GM12872 (cell line): Measurements from ENCODE around the gene VPS11.

ENCODE experiments used
- TF ChIP-seq, protein P1 (sequence below): IDR thresholded peaks from 3 replicates; pipeline ENCODE4 v1.5.1; 2011; ENCODE audit warnings: low read depth, mild to moderate bottlenecking, low read length, moderate library complexity; ENCODE audit not compliant: insufficient read depth

VPS11 gene

DNA sequence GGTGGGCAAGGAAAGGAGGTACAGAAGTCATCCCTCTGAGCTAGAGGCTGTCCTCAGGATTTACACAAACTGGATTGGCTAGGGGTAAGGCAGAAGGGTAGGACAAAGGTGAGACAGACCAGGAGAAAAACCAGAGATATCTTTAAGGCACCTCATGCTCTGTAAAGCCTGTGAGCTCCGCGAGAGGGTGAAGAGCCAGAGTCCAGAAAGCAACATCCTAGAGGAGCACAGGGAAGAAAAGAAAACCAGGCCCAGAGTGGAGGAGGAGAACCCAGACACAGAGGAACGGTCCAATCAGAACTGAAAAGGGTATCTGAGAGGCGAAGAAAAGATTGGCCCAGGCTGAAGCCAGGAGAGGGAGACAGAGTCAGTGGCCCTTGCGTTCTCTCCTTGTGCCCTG is 42.1 kb upstream of the VPS11 start:
- TF ChIP-seq, protein P1, sequence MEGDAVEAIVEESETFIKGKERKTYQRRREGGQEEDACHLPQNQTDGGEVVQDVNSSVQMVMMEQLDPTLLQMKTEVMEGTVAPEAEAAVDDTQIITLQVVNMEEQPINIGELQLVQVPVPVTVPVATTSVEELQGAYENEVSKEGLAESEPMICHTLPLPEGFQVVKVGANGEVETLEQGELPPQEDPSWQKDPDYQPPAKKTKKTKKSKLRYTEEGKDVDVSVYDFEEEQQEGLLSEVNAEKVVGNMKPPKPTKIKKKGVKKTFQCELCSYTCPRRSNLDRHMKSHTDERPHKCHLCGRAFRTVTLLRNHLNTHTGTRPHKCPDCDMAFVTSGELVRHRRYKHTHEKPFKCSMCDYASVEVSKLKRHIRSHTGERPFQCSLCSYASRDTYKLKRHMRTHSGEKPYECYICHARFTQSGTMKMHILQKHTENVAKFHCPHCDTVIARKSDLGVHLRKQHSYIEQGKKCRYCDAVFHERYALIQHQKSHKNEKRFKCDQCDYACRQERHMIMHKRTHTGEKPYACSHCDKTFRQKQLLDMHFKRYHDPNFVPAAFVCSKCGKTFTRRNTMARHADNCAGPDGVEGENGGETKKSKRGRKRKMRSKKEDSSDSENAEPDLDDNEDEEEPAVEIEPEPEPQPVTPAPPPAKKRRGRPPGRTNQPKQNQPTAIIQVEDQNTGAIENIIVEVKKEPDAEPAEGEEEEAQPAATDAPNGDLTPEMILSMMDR, result no peak

DNA sequence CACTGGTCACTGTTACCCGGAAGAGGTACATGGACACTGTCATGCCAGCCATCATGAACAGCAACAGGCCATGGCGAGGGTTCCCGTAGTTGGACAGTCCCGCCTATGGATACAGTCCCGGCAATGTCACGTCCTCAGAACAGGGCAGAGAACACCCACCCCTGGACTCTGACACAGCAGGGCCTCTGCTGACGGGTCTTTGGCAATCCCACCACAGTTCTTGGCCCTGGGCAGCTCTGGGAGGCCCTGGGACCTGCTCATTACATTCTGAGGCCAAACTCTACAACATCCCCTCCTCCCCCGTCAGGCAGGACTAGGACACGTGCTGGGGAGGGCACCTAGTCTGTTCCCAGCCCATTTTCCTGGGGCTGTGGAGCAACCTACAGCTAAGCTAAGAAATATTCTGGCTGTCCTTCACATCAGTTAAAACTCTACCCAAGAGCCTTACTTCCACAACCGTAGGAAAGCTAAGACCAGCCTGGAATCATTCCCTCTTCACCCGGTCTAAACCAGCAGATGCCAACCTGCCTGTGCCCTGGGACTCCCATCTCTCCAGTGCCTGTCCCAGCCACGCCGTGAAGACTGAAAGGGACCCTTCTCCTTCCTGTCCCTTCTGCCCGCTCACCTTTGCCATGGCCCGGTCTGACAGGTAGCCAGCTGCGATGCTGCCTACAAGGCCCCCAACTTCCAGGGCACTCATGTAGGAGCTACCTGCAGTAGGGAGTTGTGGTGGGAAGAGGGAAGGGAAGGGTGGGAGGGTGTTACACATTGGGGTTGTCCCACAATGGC is 41.4 kb upstream of the VPS11 start:
- TF ChIP-seq, protein P1, result no peak

DNA sequence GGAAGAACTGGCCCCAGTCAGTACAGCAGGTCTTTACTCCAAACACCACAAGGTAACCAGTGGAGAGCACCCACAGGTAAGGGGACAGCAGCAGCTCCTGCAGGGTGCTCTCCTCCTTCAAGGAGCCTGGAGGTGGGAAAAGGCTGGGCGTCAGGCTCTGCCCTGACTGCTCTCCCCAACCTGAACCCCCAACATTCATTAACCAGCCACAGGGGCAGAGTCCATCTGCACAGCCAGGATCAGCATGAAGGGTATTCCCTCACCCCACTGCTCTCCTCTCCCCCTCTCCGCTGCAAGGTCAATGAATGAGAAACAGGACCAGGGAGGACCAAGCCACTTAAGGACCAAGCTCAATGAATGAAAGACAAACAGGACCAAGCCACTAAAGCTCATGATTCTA is 40.6 kb upstream of the VPS11 start:
- TF ChIP-seq, protein P1, result no peak

DNA sequence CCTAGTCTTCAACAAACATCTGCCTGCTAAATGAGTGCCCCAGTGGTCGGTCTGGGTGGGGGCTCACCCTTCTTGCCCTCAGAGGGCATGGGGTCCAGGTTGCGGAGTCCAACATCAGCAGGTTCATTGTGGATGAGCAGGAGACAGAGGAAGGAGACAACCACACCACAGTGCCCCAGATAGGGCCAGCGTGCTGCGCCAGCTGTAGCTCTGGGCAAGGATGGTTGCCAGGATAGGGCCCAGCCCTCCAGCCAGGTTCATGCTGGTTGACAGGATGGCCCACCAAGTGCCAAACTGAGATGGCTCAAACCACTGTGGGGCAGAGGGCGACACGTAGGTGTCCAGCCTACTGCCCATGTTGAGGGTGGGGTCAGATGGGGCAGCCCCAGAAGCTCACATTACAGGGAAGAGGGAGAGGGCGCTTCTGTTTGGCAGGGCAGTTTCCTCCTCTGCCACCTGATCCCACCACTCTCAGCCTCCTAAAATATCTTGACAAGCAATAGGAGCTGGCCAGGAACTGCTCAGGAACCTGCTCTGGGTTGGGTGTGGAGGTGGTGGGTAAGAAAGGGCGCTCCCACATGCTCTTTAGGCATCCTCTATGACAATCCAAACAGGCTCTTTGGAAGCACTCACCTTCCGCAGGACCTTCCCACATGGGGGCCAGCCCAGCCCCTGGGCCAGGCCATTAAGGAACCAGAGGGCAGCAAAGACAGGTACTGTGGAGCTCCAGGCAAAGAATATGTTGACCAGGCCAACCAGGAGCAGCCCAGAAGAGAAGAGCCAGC is 39.9 kb upstream of the VPS11 start:
- TF ChIP-seq, protein P1, result no peak

DNA sequence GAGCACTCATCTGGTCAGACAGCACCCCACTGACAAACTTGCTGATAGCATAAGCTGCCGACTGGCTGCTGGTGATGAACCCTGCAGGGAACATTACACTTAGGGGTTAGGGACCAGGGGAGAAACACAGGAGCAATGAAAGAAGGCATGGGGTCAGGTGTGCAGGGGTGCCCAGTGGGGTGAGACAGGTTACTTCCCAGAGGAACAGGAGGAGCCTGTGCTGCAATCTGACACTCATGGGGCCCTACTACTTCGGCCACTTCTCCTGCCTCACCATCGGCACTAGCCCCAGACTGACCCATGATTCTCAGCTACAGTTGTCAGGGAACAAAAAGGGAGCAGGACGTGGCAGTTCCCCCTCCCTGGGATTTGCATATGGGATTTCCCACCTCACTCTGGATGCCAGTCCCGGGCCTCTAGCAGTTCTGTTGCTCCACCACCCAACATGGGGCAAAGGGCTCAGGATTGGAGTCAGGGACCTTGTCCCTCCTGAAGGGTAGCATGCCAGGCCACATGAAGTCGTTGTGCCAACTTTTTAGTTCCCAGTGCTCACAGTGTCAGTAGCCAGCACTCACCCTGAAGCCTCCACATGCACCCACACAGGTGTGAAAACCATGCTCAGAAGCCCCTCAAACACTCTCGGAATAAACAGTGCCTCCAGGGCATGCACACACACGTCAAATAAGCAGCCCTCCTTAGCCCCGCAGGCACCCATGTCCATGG is 39.1 kb upstream of the VPS11 start:
- TF ChIP-seq, protein P1, result no peak

DNA sequence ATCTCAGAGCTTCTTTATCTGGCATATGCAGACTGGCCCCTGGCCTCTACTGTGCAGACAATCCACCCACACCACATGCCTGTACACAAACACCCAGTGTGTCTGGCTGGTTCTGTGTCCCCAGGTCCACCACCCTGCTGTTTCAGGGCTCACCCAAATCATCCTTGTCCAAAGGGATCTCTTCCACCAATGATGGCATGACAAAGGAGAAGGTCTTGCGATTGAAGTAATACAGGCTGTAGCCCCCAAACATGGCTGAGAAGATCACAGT is 38.6 kb upstream of the VPS11 start:
- TF ChIP-seq, protein P1, result no peak

DNA sequence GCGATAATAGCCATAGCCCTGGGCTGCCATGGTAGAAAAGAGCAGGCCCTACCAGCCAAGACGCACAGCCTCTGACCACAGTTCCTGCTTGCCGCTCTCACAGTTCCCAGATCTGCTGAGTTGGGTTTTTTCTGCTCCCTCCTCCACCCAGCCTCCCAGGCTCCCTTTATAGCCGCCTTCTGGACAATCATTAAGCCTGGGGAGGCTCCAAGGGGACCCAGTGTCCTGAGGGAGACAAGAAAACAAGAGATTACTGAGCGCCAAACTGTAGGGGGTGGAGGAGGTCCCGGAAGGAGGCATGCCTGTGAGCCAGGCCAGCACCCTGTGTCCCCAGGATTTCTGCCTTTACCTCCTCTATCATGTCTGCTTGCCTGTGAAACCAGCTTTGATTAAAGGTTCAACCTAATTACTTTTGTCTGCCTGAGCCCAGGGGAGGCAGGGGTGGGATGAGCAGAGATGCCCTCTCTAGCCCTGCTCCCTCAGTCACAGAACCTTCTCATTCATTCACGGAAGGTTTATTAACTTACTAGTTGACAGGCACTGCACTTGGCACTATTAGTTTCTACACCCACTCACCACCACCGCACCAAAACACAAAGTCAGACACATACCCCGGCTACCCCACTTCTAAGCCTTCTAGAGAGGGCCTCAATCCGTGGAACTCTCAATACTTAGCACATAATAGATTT is 38.1 kb upstream of the VPS11 start:
- TF ChIP-seq, protein P1, result no peak
